ENCODE results near the gene TRERF1. TPM values are rescaled to one million over a fixed set of nuclear protein-coding genes. Genes with fewer than 3 reads are reported as not detected.

TRERF1 gene
- polyA plus RNA-seq, 1 donor (not counting 4 experiments of a cell fraction or from before 2014, with no cell fraction given): 4.8 TPM

DNA sequence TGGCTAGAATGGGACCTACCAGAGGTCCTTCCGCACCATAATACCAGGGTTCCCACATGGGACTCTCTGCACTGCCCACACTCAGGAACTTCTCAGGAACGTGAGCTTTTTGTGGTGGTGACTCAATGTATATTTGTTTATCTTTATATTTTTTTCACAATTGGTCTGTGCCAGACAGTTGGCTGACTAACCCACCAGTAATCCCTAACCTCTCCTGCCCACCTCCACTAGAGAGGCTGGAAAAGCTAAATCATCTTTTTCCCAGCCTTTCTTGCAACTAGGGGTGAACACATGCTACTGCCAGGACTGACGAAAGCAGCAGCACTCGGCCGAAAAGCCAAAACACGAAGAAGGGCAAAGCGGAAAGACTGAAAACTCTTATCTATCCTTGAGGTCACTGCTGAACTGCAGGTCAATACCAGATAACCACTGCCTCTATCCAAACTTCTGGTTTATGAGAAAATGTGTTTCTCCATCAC lies 112.9 kb downstream of the TRERF1 start:
- Histone ChIP-seq H3K4me2 (ENCODE audit: control insufficient read depth, extremely low read depth, insufficient read depth, low read depth, low read length) (peak overlapping the region; percentile 68), H4K20me1 (ENCODE audit: control insufficient read depth, extremely low read depth, insufficient read depth, low read length) (no peaks in the 10 kb centered on the region), H3K36me3 (ENCODE audit: control insufficient read depth in 2 of 2, extremely low read depth in 1 of 2, insufficient read depth in 2 of 2, low read length in 2 of 2) (peaks cover 0 to under 1% of the 10 kb centered on the region in 2 experiments), H3K4me1 (ENCODE audit: control insufficient read depth, extremely low read depth, insufficient read depth, low read length) (peaks cover 31% of the 10 kb centered on the region), H3K27ac (ENCODE audit: control insufficient read depth, insufficient read depth, low read length) (peak overlapping the region; percentile 97), H3K9me3 (ENCODE audit: control insufficient read depth, low read depth, low read length) (no peaks in the 10 kb centered on the region), H3K27me3 (ENCODE audit: control insufficient read depth, extremely low read depth, insufficient read depth, low read length) (no peaks in the 10 kb centered on the region), H3K79me2 (ENCODE audit: control insufficient read depth, insufficient read depth, low read length) (peaks cover 8% of the 10 kb centered on the region), H3K4me3 (ENCODE audit: control insufficient read depth in 2 of 3, extremely low read depth in 1 of 3, insufficient read depth in 2 of 3, low read depth in 1 of 3, low read length in 3 of 3) (peak overlapping the region in 1 of 3 experiments; percentile 34), H2AFZ (ENCODE audit: control insufficient read depth, low read length) (no peak overlapping the region), H3K9me1 (ENCODE audit: control insufficient read depth, extremely low read depth, insufficient read depth, low read length) (no peaks in the 10 kb centered on the region), H3K9ac (ENCODE audit: control insufficient read depth, extremely low read depth, insufficient read depth, low read length) (peak overlapping the region; percentile 74)
- dilution Hi-C loops (cut with MboI; ENCODE audit: extremely low pct_ligation_motif_present, low sequenced_read_pairs): no loop called here
- DNase-seq (ENCODE audit: low read depth, low spot score) (peak; percentile 85), FAIRE-seq (peak; percentile 83)
- no peak for TF ChIP-seq EZH2 (IDR thresholded peaks at IDR 0.05; ENCODE audit: low read length)
- TF ChIP-seq, protein P1, sequence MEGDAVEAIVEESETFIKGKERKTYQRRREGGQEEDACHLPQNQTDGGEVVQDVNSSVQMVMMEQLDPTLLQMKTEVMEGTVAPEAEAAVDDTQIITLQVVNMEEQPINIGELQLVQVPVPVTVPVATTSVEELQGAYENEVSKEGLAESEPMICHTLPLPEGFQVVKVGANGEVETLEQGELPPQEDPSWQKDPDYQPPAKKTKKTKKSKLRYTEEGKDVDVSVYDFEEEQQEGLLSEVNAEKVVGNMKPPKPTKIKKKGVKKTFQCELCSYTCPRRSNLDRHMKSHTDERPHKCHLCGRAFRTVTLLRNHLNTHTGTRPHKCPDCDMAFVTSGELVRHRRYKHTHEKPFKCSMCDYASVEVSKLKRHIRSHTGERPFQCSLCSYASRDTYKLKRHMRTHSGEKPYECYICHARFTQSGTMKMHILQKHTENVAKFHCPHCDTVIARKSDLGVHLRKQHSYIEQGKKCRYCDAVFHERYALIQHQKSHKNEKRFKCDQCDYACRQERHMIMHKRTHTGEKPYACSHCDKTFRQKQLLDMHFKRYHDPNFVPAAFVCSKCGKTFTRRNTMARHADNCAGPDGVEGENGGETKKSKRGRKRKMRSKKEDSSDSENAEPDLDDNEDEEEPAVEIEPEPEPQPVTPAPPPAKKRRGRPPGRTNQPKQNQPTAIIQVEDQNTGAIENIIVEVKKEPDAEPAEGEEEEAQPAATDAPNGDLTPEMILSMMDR (optimal IDR thresholded peaks at IDR 0.05 in 1 of 3, IDR thresholded peaks at IDR 0.05 in 1 of 3, conservative IDR thresholded peaks at IDR 0.05 in 1 of 3; ENCODE audit: extremely low read depth in 1 of 3, insufficient read depth in 2 of 3, low read length in 3 of 3): peak in 1 of 3 experiments; percentile 24

DNA sequence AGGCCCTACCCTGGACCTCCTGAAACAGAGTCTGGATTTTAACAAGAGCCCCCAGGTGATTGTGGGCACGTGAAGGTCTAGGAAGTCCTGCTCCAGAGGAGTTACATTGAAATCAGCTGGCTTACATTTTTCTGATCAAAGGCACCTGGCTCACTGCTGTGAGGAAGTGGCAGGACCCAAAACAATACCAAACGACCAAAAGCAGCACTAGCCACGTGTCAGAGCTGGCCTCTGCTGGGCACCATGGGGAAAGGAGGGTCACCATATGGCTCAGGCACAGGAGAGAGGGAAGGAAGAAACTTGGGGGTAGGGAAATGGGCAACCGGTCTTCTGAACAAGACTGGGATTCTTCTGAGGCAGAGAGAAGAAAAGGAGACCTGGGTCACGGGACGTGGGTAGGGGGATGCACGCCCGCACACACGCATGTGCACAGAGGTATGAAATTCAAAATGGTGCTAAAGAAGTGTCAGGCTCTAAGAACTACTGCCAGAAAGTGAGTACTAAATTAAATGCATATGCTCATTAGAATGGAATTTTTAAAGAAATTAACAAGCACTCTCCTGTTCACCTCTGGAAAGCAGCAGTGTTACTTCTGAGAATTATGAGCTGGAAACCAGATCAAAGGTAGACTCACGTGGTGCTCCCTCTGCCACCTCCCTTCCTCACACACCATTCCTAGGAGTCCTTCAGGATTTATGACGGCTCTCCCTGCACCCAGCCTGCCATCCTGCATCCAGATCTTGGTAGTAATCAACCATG lies 113.6 kb downstream of the TRERF1 start:
- Histone ChIP-seq H3K36me3 (ENCODE audit: control insufficient read depth in 2 of 2, extremely low read depth in 1 of 2, insufficient read depth in 2 of 2, low read length in 2 of 2) (no peaks in the 10 kb centered on the region), H3K9me3 (ENCODE audit: control insufficient read depth, low read depth, low read length) (no peaks in the 10 kb centered on the region), H2AFZ (ENCODE audit: control insufficient read depth, low read length) (no peak overlapping the region), H3K4me1 (ENCODE audit: control insufficient read depth, extremely low read depth, insufficient read depth, low read length) (peaks cover 31% of the 10 kb centered on the region), H3K9ac (ENCODE audit: control insufficient read depth, extremely low read depth, insufficient read depth, low read length) (peak overlapping the region; percentile 74), H3K79me2 (ENCODE audit: control insufficient read depth, insufficient read depth, low read length) (peaks cover 8% of the 10 kb centered on the region), H3K4me2 (ENCODE audit: control insufficient read depth, extremely low read depth, insufficient read depth, low read depth, low read length) (peak overlapping the region; percentile 68), H3K4me3 (ENCODE audit: control insufficient read depth in 2 of 3, extremely low read depth in 1 of 3, insufficient read depth in 2 of 3, low read depth in 1 of 3, low read length in 3 of 3) (no peak overlapping the region), H3K27ac (ENCODE audit: control insufficient read depth, insufficient read depth, low read length) (peak overlapping the region; percentile 97), H3K27me3 (ENCODE audit: control insufficient read depth, extremely low read depth, insufficient read depth, low read length) (no peaks in the 10 kb centered on the region), H4K20me1 (ENCODE audit: control insufficient read depth, extremely low read depth, insufficient read depth, low read length) (no peaks in the 10 kb centered on the region), H3K9me1 (ENCODE audit: control insufficient read depth, extremely low read depth, insufficient read depth, low read length) (no peaks in the 10 kb centered on the region)
- TF ChIP-seq EZH2 (IDR thresholded peaks at IDR 0.05; ENCODE audit: low read length): no peak
- TF ChIP-seq, protein P1 (optimal IDR thresholded peaks at IDR 0.05 in 1 of 3, IDR thresholded peaks at IDR 0.05 in 1 of 3, conservative IDR thresholded peaks at IDR 0.05 in 1 of 3; ENCODE audit: extremely low read depth in 1 of 3, insufficient read depth in 2 of 3, low read length in 3 of 3): peak in 1 of 3 experiments; percentile 29
- FAIRE-seq (no peak), DNase-seq (ENCODE audit: low read depth, low spot score) (no peak)
- dilution Hi-C loops (cut with MboI; ENCODE audit: extremely low pct_ligation_motif_present, low sequenced_read_pairs): no loop called here

Measured in keratinocyte (primary cell).